Prostate gland (tissue), 2 donors: ENCODE data around the gene NR2F6.

Experiments
- POLR2A ChIP-seq: fragments of 450-650 bp; IDR thresholded peaks from one replicate; pipeline ENCODE4 v1.6.1; 2016; ENCODE audit warnings: antibody characterized with exemption, mild to moderate bottlenecking
- POLR2AphosphoS5 ChIP-seq: sonication (generic); formaldehyde crosslinking; IDR thresholded peaks from one replicate; pipeline ENCODE4 v1.6.1; 2017; ENCODE audit warnings: antibody characterized with exemption
- TF ChIP-seq, protein P1 (sequence below), 4 experiments: fragments of 200-600 bp in 2 of 4; fragments of 450-650 bp in 2 of 4; sonication (generic) in 2 of 4; IDR thresholded peaks; 1 replicate in 3 of 4; 2 replicates in 1 of 4; pipeline ENCODE4 v1.5.1; 2016 to 2019; ENCODE audit warnings: antibody characterized with exemption in 4 of 4, mild to moderate bottlenecking in 2 of 4, moderate library complexity in 2 of 4

DNA sequence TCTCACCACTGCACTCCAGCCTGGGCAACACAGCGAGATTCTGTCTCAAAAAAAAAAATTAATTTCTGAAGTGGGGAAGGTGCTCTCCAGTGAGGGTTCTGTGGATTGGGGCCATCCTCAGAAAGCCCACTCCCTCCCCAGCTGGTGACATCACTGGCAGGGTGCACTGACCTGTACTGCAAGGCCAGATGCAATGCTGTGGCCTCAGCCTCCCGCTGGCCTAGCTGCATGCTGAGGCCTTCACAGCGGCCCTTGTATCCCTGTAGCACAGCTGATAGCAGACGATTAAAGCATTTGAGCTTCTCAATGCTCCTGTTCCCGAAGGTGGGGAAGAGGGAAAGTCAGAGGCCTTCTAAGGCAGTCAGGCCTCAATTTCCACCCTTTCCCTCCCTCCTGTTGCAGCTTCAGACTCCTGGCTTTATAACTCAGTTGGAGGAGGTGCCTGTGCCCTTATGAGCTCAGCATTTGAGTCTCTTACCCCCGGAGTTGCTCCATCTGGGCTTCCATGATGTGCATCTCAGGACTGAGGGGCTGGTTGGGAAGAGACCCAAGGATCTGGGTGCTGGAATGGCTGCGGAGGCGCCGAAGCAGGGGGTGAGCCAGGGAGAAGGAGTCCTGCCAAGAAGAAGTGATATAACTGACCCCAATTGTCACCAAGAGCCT is 13.5 kb upstream of the NR2F6 start:
- TF ChIP-seq POLR2A (no peak), POLR2AphosphoS5 (no peak)
- TF ChIP-seq, protein P1, sequence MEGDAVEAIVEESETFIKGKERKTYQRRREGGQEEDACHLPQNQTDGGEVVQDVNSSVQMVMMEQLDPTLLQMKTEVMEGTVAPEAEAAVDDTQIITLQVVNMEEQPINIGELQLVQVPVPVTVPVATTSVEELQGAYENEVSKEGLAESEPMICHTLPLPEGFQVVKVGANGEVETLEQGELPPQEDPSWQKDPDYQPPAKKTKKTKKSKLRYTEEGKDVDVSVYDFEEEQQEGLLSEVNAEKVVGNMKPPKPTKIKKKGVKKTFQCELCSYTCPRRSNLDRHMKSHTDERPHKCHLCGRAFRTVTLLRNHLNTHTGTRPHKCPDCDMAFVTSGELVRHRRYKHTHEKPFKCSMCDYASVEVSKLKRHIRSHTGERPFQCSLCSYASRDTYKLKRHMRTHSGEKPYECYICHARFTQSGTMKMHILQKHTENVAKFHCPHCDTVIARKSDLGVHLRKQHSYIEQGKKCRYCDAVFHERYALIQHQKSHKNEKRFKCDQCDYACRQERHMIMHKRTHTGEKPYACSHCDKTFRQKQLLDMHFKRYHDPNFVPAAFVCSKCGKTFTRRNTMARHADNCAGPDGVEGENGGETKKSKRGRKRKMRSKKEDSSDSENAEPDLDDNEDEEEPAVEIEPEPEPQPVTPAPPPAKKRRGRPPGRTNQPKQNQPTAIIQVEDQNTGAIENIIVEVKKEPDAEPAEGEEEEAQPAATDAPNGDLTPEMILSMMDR (IDR thresholded peaks at IDR 0.05) = no peak
